Measurements from ENCODE around the gene YWHAB. TPM values are rescaled to one million over a fixed set of nuclear protein-coding genes. Genes with fewer than 3 reads are reported as not detected.
"Not testable (repeated sequence)": the region's sequence is repeated elsewhere in the genome, so short reads cannot be mapped to it uniquely, and the experiment has no call there.

YWHAB gene
- total RNA-seq, 2 donors from 2014 or later, result 256 to 282 TPM

DNA sequence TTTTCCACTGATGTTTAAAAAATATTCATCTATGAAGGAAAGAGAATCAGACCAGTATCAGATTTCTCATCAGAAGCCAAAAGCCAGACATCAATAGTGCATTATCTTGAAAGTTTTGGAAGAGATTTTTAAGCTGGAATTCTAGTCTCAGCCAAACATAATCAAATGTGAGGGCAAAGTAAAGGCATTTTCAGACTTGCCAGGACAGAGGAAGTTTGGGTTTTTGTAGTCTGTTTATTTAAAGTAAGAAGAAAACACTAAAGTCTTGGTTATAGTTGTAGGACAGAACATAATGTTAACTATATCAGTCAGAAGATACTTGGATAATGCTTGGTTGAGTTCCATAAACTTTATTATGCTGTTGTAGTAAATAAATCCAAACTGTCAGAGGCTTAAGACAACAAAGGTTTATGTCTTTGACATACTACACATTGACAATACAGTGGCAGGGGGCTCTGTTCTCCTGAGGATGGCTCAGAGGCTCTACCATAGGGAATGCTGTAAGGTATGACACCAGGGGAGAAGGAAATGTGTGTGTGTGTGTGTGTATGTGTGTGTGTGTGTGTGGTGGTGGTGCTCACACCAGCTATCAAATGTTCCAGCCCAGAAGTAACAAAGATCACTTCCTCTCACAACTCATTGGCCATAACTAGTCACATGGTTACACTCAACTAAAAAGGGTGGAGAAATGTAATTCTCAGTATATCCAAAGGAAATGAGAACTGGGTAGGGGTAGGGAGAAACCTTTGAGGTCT is 26.7 kb upstream of the YWHAB start:
- Histone ChIP-seq H3K9ac (ENCODE audit: low read depth in 2 of 2, low read length in 2 of 2) (no peak overlapping the region), H3K27me3 (no peaks in the 10 kb centered on the region), H3K4me3 (no peak overlapping the region), H3K36me3 (no peaks in the 10 kb centered on the region), H3K27ac (no peak overlapping the region), H3K4me1 (no peaks in the 10 kb centered on the region), H3K9me3 (no peaks in the 10 kb centered on the region)
- intact Hi-C loops (cut with DNase I), result no loop called here
- peak; percentile 50 for DNase-seq
- TF ChIP-seq CTCF (IDR thresholded peaks at IDR 0.05), result no peak

DNA sequence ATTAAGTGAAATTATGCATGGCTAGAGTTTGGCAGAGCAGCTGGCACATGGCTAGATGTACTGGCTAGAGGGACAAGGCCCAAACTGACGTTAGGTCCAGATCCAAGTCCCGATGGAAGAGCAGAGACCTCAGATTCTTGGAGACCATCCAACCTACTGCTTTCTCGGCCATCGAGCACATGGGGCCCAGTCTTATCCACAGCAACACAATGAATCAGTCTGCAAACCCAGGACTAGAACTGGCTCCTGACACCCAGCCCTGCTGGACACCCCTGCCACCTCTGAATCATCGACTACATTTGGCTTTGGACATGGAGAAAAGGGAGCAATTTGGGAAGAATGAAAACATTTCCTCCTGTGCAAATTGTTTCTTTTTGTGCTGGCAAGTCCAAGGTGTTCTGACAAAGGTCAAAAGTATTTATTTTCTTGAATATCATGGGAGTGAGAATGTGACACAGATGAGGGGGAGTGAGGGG is 23.9 kb upstream of the YWHAB start:
- TF ChIP-seq CTCF (IDR thresholded peaks at IDR 0.05), result no peak
- H3K4me1 ChIP-seq, result no peaks in the 10 kb centered on the region
- no peak overlapping the region for H3K4me3 ChIP-seq
- no peak overlapping the region for H3K9ac ChIP-seq (ENCODE audit: low read depth in 2 of 2, low read length in 2 of 2)
- intact Hi-C loops (cut with DNase I), result no loop called here
- H3K27ac ChIP-seq, result no peak overlapping the region
- H3K9me3 ChIP-seq, result no peaks in the 10 kb centered on the region
- DNase-seq, result no peak
- no peaks in the 10 kb centered on the region for H3K27me3 ChIP-seq
- no peaks in the 10 kb centered on the region for H3K36me3 ChIP-seq

GRCh38 chr20:44862286-44862685 is 23.2 kb upstream of the YWHAB start:
- DNase-seq, result no peak
- Histone ChIP-seq H3K4me1 (no peaks in the 10 kb centered on the region), H3K9ac (ENCODE audit: low read depth in 2 of 2, low read length in 2 of 2) (no peak overlapping the region), H3K36me3 (no peaks in the 10 kb centered on the region), H3K27ac (no peak overlapping the region), H3K4me3 (no peak overlapping the region), H3K27me3 (no peaks in the 10 kb centered on the region), H3K9me3 (no peaks in the 10 kb centered on the region)
- no peak for TF ChIP-seq CTCF (IDR thresholded peaks at IDR 0.05)
- intact Hi-C loops (cut with DNase I), result no loop called here

DNA sequence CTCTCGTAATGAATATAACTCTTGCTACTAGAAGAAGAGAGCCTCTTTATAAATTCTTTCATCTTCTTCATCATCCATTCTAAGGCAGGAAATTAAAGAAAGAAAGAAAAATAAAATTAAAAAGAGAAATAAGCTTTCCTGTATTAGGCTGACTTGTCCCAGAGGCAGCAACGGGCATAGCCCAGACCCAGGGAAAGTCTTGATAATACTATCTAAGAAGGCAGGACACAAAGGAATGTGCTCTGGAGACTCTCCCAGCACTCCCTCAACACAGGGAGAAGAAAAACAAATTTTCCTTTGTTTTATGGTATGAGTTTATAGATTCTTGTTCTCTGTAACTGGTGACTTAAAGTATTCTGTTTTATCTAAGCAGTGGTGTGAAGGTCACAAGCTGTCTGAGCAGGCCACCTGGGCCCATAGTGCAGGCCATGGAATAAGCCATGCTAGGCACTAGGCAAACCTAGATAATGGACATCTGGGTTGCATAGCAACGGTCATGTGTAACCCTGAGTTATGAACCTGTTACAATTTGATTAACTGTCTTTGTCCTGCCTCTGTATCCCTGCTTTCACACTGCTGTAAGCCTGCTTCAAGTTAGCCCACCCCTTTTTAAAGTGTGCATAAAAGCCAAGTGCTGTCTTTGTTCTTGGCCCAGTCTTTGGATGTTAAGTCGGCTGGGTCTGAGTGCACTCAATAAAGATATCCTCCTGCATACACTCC is 22.0 kb upstream of the YWHAB start:
- DNase-seq; H3K27me3 ChIP-seq; H3K4me3 ChIP-seq; H3K4me1 ChIP-seq; H3K27ac ChIP-seq; H3K9me3 ChIP-seq; H3K9ac ChIP-seq (ENCODE audit: low read depth in 2 of 2, low read length in 2 of 2); intact Hi-C loops (cut with DNase I); H3K36me3 ChIP-seq: not testable (repeated sequence)

GRCh38 chr20:44864493-44864892 is 21.0 kb upstream of the YWHAB start:
- H3K9me3 ChIP-seq; intact Hi-C loops (cut with DNase I); H3K9ac ChIP-seq (ENCODE audit: low read depth in 2 of 2, low read length in 2 of 2); H3K36me3 ChIP-seq; H3K27me3 ChIP-seq; H3K4me1 ChIP-seq; H3K27ac ChIP-seq; DNase-seq; H3K4me3 ChIP-seq: not testable (repeated sequence)

- no peak for TF ChIP-seq CTCF (IDR thresholded peaks at IDR 0.05)
- no peak for DNase-seq
- H3K4me3 ChIP-seq, result no peak overlapping the region
- peaks cover 3% of the 10 kb centered on the region for H3K4me1 ChIP-seq
- intact Hi-C loops (cut with DNase I), result loop anchor here (5.0 kb wide), 2 partner anchors 120 to 180 kb away; partner anchors contain the start of gene KCNK15
- no peaks in the 10 kb centered on the region for H3K27me3 ChIP-seq
- no peaks in the 10 kb centered on the region for H3K9me3 ChIP-seq
- no peaks in the 10 kb centered on the region for H3K36me3 ChIP-seq
- no peak overlapping the region for H3K27ac ChIP-seq
- H3K9ac ChIP-seq (ENCODE audit: low read depth in 2 of 2, low read length in 2 of 2), result no peak overlapping the region
Observed at GRCh38 chr20:44866703-44867335, 18.7 kb upstream of the YWHAB start.
